GM20431 (cell line): ENCODE measurements around the gene MORN4.
"Not testable (repeated sequence)": the region's sequence is repeated elsewhere in the genome, so short reads cannot be mapped to it uniquely, and the experiment has no call there.

Source experiments
- in situ Hi-C: fragments of 300-500 bp; cut with MseI, MboI; formaldehyde crosslinking; loops from one replicate; pipeline ENCODE4 v1.15.0; 2020; ENCODE audit warnings: low sequenced_read_pairs; ENCODE audit not compliant: unreplicated experiment

The MORN4 gene

DNA sequence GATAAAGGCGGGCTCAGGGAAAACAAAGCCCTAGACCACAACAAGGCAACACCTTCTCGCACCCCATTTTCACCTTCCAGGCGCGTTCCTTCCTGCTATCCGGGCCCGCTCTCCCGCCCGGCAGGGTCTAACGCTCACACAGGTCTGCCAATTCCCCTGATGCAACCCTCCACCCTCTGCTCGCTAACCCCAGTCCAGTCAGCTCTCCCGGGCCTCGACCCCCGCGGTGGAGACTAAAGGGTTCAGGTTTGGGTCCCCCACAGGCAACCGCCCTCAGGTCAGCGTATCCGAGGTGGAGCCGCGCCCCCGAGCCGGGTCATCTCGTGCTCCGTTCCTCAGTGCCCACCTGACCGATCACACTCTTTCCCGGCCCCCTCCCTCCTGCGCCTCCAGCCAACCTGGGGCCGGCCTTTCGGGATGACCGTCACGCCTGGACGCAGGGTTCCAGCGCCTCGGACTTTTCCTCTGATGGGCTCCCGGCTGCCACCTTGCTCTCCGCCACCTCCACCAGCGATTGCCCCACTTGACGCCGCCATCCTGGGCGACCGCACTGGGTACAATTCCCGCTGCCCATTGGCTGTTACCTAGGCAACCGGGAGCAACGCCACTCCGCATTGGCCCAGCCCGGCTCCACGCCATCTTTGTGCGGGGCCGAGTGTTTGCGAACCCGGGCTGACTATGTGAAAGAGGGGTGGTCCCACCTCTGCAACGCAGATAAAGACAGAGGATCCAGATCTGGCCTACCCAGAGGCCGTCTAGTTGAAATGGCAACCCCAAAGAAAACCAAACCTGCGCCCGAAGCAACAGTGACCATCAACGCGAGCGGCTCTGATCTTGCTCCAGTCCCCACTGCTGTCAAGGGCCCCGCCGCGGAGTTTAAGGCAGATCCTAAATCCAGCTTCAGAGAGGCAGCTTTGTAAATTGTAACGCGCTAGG, at the start of gene MORN4:
Gene MORN4 (minus strand): TSS at position 552 of the 936 bp plus-strand sequence. CDS start 13,847 bp downstream, outside the sequence.
- in situ Hi-C loops, result no loop called here

DNA sequence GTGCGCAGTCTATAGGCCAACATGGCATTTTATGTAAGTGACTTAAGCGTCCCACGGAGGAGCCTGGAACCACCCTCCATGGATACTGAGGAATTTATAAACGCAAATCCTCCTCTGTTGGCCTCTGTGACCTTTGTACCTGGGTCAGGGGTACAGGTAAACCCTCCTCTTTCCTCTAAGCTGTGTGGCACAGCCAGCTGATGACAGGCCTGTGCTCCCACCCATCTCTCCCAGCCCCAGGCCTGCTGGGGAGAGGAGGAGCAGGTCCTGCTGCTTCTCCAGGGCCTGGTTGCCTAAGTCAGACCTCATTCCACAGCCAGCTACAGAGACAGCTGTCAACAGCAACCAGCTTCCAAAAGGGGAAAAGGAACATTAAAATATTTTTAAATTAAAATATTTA, 48.7 kb upstream of the MORN4 start:
- in situ Hi-C loops, result no loop called here

DNA sequence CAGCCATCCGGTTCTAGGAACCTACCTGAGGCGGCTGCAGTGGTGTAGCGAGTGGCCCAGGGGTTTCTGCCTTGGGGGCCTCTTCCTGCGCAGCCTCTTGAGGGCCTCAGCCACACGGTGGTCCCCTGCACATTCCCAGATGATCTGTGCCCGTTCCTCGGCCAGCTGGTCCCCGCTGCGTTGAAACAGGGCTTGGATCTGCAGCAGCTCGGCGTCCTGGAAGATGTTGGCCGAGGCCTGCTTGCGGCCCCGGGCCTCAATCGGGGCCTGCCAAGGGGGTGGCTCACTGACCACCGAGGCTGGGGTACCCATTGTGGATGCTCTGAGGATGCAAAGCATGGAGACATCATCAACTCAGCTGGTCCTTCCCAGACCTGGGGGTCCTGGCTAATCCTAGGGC, 46.3 kb upstream of the MORN4 start:
- in situ Hi-C loops, result no loop called here

DNA sequence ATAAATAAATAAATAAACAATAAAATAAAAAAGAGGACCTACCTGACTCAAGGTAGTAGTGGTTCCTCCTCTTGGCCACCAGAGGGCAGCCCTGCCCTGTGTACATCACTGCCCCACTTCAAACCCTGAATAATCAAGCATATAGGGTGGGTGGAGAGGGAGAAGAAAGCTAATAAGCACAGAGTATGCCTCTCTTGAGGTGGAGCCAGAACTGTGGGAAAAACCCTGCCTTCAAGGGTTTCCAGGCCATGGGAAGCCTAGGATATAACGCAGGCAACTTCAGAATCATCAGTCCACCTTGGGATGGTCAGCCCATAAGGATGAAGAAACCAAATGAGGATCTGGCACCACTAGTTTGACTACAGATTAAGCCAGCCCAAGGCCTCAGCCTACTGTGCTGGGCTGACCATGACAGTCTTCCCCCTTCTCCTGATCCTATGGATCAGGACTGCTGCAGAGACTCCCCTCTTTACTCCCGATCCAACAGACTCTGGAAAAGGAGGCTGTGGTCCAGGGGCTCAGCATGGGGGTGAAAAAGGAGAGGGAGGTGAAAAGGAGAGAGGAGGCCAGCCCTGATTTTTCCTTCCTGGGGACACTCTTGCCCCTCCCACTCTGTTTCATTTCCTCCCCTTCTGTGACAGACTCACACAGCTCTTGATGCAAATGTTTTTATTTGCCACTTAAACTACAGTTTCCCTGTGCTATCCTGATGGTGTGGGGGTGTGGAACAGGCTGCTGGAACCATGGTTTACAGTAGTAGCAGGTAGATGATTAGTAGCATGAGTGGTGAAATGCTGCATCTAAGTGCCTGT, 43.7 kb upstream of the MORN4 start:
- in situ Hi-C loops, result no loop called here

DNA sequence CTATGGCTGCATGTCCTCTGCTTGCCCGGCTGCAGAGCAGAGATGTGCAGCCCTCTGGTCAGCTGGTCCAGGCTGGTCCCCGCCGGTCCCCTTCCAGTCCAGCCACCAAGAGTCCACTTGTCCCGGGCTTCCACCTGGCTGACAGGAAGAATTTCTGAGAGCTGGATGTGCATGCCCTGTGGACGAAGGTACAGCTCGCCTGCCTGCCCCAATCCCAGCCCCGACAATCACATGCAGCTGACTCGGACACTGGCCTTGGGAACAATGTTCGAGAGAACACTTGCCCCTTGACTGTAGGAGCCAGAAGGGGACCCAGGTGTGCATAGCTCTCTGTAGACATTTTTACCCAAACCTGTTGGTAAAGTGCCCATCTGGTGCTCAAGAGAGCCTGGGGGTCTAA, 41.9 kb upstream of the MORN4 start:
- in situ Hi-C loops, result no loop called here

DNA sequence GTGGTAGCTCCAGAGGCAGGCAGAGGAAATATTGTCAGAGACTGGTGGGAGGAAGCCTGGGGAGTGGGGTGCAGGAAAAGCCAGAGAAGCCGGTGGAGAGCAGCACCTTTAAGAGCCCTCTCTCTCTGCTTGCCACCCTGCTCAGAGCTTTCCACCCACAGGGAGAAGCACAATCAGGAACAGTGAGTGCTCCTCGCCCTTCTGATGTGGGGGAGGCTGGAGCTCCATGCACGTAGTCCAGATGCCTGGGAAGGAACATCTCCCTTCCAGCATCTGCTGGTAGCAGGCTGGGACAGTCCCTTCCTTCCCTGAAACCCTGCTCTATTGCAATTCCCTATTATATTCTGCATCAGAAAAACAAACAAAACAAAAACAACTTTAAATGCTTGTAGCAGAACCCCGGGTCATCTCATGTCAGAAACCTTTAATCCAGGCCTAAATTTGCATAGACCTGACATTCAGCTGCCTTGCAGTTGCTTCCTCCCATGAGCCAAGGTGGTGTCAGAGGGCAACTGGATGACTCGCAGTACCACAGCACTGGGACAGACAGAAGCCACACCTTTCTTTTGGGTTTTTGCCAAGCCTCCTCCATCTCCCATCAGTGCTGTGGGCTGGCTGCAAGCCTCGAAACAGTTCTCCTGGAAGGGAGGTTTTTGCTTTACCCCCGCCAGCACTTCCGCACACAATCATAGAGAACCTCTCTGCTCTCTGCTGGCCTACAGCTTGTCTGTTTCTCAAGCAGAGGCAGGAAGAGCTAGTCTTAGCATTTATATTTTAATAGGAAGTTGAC, 40.6 kb upstream of the MORN4 start:
- in situ Hi-C loops, result no loop called here

DNA sequence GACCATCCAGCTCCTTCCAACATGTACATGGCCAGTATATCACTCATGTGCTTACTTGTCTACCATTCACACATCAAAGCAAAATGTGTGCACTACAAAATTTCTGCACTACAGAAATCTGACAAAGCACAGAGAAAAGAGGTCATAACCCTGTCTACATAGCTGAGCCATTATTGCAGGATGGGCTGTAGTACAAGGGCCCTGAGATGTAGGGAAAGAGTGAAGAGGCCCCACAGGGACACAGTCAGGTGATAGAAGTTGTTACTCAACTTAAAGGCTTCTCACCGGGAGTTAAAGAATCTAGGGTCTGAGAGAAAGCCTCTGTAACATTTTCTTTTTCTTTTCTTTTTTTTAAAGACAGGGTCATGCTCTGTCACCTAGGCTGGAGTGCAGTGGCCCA, 36.3 kb upstream of the MORN4 start:
- in situ Hi-C loops, result no loop called here

DNA sequence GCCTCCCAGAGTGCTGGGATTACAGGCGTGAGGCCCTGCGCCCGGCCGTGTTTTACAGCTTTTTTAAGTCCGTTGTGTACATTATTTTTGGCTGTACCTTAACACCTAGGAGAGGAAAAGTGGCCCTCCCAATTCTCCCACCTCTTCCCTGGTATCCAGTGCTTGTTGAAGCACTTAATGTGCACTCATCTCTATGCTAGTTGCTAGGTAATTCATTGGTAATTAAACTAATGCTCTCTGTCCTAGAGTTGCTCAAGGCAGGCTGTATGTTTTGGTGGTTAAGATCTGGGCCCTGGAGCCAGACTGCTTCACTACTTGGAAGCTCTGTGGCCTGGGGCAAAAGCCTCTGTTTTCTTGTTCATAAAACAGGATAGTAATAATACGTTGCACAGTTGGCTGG, 34.2 kb upstream of the MORN4 start:
- in situ Hi-C loops, result no loop called here

DNA sequence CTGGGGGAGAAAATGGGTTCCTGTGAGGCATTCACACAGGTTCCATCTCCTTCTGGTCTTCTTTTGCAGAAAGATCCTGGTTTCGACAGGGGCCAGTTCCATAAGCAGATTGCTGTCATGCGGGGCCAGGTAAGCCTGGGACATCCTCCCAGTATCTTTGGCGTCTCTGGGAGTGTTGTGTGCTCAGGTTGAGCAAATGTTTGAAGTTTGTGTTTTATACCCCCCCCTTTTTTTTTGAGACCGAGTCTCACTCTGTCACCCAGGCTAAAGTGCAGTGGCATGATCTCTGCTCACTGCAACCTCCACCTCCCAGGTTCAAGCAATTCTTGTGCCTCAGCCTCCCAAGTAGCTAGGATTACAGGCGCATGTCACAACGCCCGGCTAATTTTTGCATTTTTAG, 33.7 kb upstream of the MORN4 start:
- in situ Hi-C loops, result no loop called here

DNA sequence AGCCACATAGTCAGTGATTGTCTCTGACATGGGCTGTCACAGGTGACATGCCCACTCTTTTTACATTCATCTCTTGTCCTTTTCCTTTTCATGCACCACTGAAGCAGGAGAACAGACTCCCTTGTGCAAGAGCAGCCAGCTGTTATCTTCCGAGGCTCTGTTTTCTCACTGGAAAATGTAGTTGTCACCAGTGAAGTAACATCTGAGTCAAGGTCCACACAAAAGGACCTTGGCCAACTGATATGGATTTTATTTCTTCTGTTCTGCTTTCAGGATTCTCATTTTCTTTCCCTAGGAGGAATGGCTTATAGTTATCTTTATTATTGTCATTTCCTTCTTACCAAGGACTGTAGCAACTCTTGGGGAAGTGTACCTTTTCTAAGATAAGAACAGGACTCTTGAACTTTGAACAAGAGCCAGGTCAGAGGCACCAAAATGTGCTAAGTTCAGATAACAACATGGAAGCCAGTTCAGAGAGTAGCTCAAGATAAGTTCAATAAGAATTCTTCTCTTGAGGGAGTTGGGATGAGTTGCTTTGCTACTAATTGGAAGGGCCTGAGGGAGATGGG, 31.1 kb upstream of the MORN4 start:
- in situ Hi-C loops, result no loop called here

DNA sequence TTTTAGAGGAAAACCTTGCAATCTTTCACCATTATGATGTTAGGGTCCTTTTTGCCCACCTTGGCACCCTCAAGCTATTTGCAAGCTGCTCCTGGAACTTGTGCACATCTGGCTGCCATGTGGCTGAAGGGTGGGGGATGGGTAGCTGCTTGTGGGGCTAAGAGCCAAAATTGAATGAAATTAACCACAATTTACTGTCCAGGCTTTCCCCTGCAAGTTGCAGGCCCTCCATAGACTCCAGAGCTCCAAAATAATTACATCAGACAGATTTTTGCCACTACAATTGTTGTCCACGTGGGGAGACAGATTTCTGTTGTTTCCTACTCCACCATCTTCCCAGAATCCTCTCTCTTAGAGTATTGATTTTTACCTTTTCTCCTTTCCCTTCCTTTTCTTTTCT, 26.3 kb upstream of the MORN4 start:
- in situ Hi-C loops, result no loop called here

DNA sequence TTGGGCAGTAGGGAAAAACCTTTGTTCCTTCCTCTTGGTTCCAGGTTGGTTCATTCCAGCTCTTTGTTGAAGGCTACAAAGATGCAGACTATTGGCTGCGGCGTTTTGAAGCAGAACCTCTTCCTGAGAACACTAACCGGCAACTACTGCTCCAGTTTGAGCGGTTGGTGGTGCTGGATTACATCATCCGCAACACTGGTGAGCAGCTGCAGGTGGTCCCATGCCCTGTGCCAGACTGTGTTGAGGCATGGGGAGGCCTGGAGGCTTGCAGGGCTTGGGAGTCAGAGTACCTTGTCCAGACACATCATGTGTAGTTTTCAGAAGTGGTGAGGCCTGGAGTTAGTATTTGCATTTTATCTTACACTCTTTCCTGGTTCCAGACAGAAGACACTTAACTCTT, 23.5 kb upstream of the MORN4 start:
- in situ Hi-C loops, result no loop called here

DNA sequence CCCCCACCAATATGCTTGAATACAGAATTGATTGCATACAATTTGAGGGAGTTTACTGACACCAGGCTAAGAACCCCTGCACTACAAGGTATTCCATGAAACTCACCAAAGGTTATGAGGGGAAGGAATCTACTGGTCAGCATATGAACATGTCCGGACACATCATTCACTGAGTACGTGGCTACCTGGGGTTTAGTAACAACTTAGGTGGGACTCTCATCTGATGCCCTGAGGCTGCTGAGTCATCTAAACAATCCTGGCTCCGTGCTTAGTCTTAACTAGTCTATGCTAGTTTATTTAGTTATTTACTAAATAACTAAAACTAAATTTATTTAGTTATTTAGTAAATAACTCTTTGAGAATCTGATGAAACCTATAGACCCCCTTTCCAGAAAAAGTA, 18.5 kb upstream of the MORN4 start:
- in situ Hi-C loops, result no loop called here

DNA sequence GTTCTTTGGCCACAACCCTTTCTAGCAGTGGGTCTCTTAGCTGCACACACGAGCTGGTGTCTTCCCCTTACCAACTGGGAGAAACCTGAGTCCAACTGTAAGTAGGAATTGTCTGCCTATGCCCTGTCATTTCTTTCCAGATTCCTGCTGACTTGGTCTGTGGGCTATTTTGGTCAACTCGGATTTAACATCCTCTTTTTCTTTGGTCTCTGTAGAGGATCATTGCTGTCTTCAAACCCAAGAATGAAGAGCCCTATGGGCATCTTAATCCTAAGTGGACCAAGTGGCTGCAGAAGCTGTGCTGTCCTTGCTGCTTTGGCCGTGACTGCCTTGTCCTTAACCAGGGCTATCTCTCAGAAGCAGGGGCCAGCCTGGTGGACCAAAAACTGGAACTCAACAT, 17.4 kb upstream of the MORN4 start:
- in situ Hi-C loops, result no loop called here

DNA sequence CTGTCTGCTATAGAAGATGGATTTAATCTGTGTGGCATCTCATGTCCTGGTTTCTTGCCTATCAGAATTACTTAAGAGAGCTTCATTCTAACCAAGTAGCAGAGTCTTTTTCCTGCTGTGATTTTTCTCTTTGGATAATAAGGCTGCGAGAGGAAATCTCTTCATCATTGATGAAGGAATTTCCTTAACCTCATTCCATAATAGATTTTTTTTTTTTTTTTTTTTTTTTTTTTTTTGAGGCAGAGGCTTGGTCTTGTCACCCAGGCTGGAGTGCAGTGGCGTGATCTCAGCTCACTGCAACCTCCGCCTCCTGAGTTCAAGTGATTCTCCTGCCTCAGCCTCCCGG, 16.1 kb upstream of the MORN4 start:
- in situ Hi-C loops, result not testable (repeated sequence)

DNA sequence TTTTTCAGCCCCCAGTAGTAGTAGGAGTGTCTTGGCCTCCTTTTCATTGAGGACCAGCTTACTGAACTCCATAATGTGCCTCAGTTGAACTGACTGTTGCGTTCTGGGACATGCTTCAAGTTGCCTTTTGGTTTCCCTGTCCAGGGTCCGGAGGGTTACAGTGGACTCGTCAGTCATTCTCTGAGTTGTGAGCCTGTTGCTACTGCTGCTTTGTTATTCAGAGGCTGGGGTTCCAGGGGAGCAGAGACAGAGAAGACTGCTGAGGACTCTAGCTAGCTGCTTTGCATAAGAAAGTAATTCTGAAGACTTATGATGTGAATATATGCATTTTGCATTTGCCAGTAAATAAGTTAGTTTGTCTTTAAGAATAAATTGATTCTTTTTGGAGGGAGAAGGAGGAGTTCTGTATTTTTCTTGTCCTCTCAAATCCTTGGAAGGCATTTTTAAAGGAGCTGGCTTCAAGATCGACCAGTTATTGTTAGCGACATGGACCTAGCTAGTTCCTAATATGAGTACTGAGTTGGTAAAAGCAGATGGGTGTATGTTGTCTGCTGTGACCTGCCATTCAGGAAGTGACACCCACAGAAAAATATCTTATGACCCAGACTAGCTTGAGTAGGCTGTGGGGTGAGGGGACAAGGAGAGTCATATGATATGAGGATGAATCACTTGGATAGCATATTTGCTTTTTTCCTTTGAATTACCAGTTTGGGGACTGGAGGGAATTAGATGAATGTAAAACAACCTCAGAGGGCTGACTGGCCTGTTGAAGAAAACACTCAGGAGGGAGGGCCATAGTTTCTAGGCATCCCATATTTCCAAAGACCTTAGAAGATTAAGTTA, 15.5 kb upstream of the MORN4 start:
- in situ Hi-C loops, result no loop called here

DNA sequence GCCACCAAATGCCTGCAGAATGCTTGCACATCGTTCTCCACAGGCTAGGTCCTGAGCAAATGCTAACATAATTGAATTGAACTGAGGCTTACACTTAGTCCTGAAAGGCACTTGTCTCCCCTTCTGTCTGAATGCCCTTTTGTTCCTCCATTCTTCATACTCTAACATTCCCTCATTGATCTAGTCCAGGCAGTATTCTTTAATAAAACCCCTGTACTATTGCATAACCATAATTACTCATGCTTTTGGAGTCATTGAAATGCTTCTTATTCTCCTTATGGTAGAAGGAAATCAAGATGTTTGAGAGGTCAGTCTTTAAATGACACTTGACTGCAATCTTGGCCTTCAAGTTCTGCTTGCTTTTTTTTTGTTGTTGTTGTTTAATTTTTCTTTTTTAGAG, 14.3 kb upstream of the MORN4 start:
- in situ Hi-C loops, result no loop called here

DNA sequence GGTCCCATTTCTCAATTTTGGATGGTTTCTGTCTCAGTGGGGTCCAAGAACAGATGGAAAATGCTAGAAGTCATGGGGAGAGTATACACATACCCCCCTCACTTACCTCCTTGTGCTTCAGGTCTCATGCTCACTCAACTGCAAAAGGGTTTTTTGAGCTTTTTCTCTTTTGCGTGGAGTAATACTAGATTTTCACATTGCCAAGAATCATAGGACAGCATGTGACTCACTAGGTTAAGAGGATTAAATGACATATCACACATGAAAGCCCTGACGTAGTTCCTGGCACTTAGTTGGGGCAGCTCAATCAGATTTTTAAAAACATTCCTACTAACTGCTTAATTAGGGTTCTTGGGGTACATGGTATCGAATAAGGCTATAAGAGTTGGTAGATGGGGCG, 11.6 kb upstream of the MORN4 start:
- in situ Hi-C loops, result no loop called here

DNA sequence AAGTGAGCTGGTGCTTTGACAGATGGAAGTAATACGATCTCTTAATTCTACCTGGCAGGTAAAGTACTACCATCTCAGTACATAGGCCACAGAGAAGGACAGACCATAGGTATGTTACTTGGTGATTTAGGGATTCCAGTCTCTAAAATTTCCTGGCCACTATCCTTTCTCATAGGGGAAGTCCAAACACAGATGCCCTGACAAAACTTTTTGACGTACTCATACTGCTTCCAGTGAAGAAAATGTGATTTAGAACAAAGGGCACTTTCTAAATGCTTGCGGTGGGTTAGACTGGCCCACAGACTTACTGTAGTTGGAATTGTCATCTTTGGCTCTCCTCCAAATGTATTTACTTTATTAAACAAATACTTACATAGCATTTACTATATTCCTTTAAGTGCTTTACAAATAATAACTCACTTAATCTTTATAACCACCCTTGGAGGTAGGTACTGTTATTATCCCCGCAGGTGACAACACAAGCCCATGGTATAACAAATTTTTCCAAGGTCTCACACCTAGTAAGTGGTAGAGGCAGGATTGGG, 10.2 kb upstream of the MORN4 start:
- in situ Hi-C loops, result no loop called here
